Activated naive CD4-positive, alpha-beta T cell treated with anti-CD3 and anti-CD28 coated beads, Interleukin-2, amount 10 ng/mL, durations not matched to agents 5 hours and 36 hours (primary cell): Measurements from ENCODE around the gene PRSS36. TPM values are rescaled to one million over a fixed set of nuclear protein-coding genes. Genes with fewer than 3 reads are reported as not detected.

Experiments used
- total RNA-seq, 2 experiments: library from RNA; stranded (reverse); gene quantifications; one replicate each; pipeline ENCODE4 v1.2.3, GENCODE V29; 2021

Gene PRSS36
- 1 to 10 TPM; 2.0 to 3.6 TPM for total RNA-seq

GRCh38 chr16:31149894-31150890 is at the start of gene PRSS36:
Gene PRSS36, minus strand, starts transcription at chr16:31150066. Its CDS starts 31 bp downstream, at chr16:31150035.

GRCh38 chr16:31179747-31180459 is 30.0 kb upstream of the PRSS36 start, which contains the start of gene FUS:
Gene FUS, plus strand, starts transcription at chr16:31180139. Its CDS starts 76 bp downstream, at chr16:31180215.

GRCh38 chr16:31135535-31136286 is 14.2 kb downstream of the PRSS36 start, which contains the start of gene PRSS8:
Gene PRSS8, minus strand, starts transcription at chr16:31135727. Its CDS starts 229 bp downstream, at chr16:31135498.

GRCh38 chr16:31117384-31118222 is 32.3 kb downstream of the PRSS36 start, which contains the start of gene KAT8:
Gene KAT8, plus strand, starts transcription at chr16:31117664. Its CDS starts 18 bp downstream, at chr16:31117682.

GRCh38 chr16:31108035-31108793 is 41.7 kb downstream of the PRSS36 start, which contains the start of gene BCKDK:
Gene BCKDK, plus strand, starts transcription at chr16:31108386. Its CDS starts 838 bp downstream, at chr16:31109224.

GRCh38 chr16:31094424-31095120 is 55.3 kb downstream of the PRSS36 start, which contains the start of gene VKORC1:
Gene VKORC1, minus strand, starts transcription at chr16:31094797. Its CDS starts 68 bp downstream, at chr16:31094729.

Other genes starting within 250 kb of the PRSS36 start
- 10 to 100 TPM; 22.9 to 24.6 TPM for gene FBXL19, start 226.5 kb downstream of the PRSS36 start, total RNA-seq
- 10 to 100 TPM; 27.0 to 27.4 TPM for gene ORAI3, start 201.0 kb downstream of the PRSS36 start, total RNA-seq
- 10 to 100 TPM; 25.2 to 30.0 TPM for gene SETD1A, start 192.3 kb downstream of the PRSS36 start, total RNA-seq
- gene HSD3B7, start 164.9 kb downstream of the PRSS36 start, total RNA-seq = 1 to 10 TPM; 3.5 to 3.6 TPM
- gene STX1B, start 139.4 kb downstream of the PRSS36 start, total RNA-seq = 1 to 10 TPM; 1.3 to 1.4 TPM
- gene STX4, start 116.5 kb downstream of the PRSS36 start, total RNA-seq = 10 to 100 TPM; 67.7 to 69.5 TPM
- 10 to 100 TPM; 10.8 to 11.2 TPM for gene ZNF668, start 75.8 kb downstream of the PRSS36 start, total RNA-seq
- gene ZNF646, start 75.6 kb downstream of the PRSS36 start, total RNA-seq = 10 to 100 TPM; 26.2 to 27.0 TPM
- gene PRSS53, start 61.1 kb downstream of the PRSS36 start, total RNA-seq = 1 to 10 TPM; 4.8 to 5.1 TPM
- gene VKORC1, start 55.3 kb downstream of the PRSS36 start, total RNA-seq = 10 to 100 TPM; 52.2 to 55.4 TPM
- gene BCKDK, start 41.7 kb downstream of the PRSS36 start, total RNA-seq = 10 to 100 TPM; 25.8 to 26.9 TPM
- gene KAT8, start 32.4 kb downstream of the PRSS36 start, total RNA-seq = 10 to 100 TPM; 61.5 to 65.3 TPM
- gene PRSS8, start 14.3 kb downstream of the PRSS36 start, total RNA-seq = not detected
- 100 to 1,000 TPM; 492 to 544 TPM for gene FUS, start 30.1 kb upstream of the PRSS36 start, total RNA-seq
- gene PYCARD, start 52.7 kb upstream of the PRSS36 start, total RNA-seq = 10 to 100 TPM; 92.6 to 96.9 TPM
- gene TRIM72, start 64.1 kb upstream of the PRSS36 start, total RNA-seq = not detected
- gene PYDC1, start 67.1 kb upstream of the PRSS36 start, total RNA-seq = not detected
- gene ITGAM, start 109.9 kb upstream of the PRSS36 start, total RNA-seq = 10 to 100 TPM; 55.4 to 57.2 TPM
- gene ITGAX, start 205.1 kb upstream of the PRSS36 start, total RNA-seq = 1 to 10 TPM; 3.2 to 3.3 TPM
- not detected for gene ITGAD, start 243.3 kb upstream of the PRSS36 start, total RNA-seq